ENCODE data around the gene ZNF19. TPM values are rescaled to one million over a fixed set of nuclear protein-coding genes. Genes with fewer than 3 reads are reported as not detected.
A peak's percentile ranks its signal among the peaks of the same experiment; 100 is the strongest.

Gene ZNF19
- total RNA-seq, 1 experiment from 2014 or later: 5.4 TPM

DNA sequence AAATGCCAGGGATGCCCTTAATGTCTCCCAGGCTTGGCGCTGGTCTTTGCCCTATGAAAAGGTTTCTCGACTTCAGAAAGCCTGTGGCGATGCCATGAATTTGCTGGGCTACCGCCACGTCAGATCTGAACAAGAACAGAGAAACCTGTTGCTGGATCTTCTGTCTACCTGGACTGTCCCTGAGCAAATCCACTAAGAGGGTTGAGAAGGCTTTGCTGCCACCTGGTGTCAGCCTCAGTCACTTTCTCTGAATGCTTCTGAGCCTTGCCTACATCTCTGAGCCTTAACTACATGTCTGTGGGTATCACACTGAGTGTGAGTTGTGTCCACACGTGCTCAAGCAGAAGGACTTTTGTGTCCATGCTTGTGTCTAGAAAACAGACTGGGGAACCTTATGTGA lies 48.5 kb upstream of the ZNF19 start:
- H3K4me2 ChIP-seq (ENCODE audit: low read length): no peak overlapping the region
- ATAC-seq (peak; percentile 81), DNase-seq (ENCODE audit: low read depth, low spot score) (peak; percentile 50)
- ChIA-PET POLR2A (no interaction called here), CTCF (interaction anchor here (2.3 kb wide), 1 partner anchor 125 kb away, joined by 7 read pairs; no protein-coding TSS in a partner anchor), RAD21 (ENCODE audit: low non-redundant PET in 1 of 2, low total read pairs in 2 of 2, uncharacterized antibody in 2 of 2, unreplicated experiment in 2 of 2) (interaction anchor here in 1 of 2 experiments (1.2 kb wide), 1 partner anchor 36 kb away, joined by 3 read pairs; no protein-coding TSS in a partner anchor)
- H3K79me2 ChIP-seq (ENCODE audit: insufficient read depth, low read length): no peaks in the 10 kb centered on the region
- H3K4me1 ChIP-seq (ENCODE audit: control insufficient read depth in 1 of 2, insufficient read depth in 2 of 2, low read length in 2 of 2): peaks cover 0 to 6% of the 10 kb centered on the region in 2 experiments; a peak in 1 of 4 replicates
- H3K9me3 ChIP-seq (ENCODE audit: control insufficient read depth in 1 of 2, insufficient read depth in 1 of 2, low read depth in 1 of 2, low read length in 2 of 2): no peaks in the 10 kb centered on the region
- H3K9me2 ChIP-seq (ENCODE audit: insufficient read depth): no peaks in the 10 kb centered on the region
- H3K27me3 ChIP-seq (ENCODE audit: insufficient read depth, low read length): no peaks in the 10 kb centered on the region
- TF ChIP-seq, protein P1, sequence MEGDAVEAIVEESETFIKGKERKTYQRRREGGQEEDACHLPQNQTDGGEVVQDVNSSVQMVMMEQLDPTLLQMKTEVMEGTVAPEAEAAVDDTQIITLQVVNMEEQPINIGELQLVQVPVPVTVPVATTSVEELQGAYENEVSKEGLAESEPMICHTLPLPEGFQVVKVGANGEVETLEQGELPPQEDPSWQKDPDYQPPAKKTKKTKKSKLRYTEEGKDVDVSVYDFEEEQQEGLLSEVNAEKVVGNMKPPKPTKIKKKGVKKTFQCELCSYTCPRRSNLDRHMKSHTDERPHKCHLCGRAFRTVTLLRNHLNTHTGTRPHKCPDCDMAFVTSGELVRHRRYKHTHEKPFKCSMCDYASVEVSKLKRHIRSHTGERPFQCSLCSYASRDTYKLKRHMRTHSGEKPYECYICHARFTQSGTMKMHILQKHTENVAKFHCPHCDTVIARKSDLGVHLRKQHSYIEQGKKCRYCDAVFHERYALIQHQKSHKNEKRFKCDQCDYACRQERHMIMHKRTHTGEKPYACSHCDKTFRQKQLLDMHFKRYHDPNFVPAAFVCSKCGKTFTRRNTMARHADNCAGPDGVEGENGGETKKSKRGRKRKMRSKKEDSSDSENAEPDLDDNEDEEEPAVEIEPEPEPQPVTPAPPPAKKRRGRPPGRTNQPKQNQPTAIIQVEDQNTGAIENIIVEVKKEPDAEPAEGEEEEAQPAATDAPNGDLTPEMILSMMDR (IDR thresholded peaks at IDR 0.05 in 2 of 3, conservative IDR thresholded peaks at IDR 0.05 in 1 of 3; ENCODE audit: borderline replicate concordance in 1 of 3, insufficient read depth in 1 of 3, low read depth in 2 of 3, low read length in 2 of 3): peak; percentile 68 to 75 (median 70)
- TF ChIP-seq TCF7L2 (IDR thresholded peaks at IDR 0.05; ENCODE audit: borderline replicate concordance, extremely low read depth, insufficient read depth, insufficient read length) (no peak), RAD21 (IDR thresholded peaks at IDR 0.05; ENCODE audit: low read depth) (peak; percentile 87), REST (IDR thresholded peaks at IDR 0.05; ENCODE audit: low read depth) (no peak)
- H3K4me3 ChIP-seq (replicated peaks in 1 of 2; ENCODE audit: low read depth in 1 of 2, low read length in 2 of 2): no peak overlapping the region
- no peak overlapping the region for H2AFZ ChIP-seq (ENCODE audit: low read depth, low read length, poor library complexity, severe bottlenecking)
- H3K27ac ChIP-seq (ENCODE audit: low read depth, low read length): no peak overlapping the region
- BruUV-seq (replicated peaks): no TSS peak
- no peaks in the 10 kb centered on the region for H3K36me3 ChIP-seq (ENCODE audit: control insufficient read depth in 1 of 2, insufficient read depth in 2 of 2, low read length in 2 of 2)
- no peaks in the 10 kb centered on the region for H4K20me1 ChIP-seq (ENCODE audit: insufficient read depth)
- intact Hi-C loops (cut with micrococcal nuclease): loop anchor here (5.0 kb wide), 1 partner anchor 125 kb away; no protein-coding TSS in a partner anchor
- no peak overlapping the region for H3K9ac ChIP-seq (ENCODE audit: low read length)
